OCI-LY7 (cell line): ENCODE measurements around the gene SLC25A21.

Source experiments
- CTCF ChIP-seq: fragments of 200-600 bp; sonication (generic); conservative IDR thresholded peaks from 2 replicates; pipeline ENCODE4 v1.5.1; 2014; ENCODE audit warnings: mild to moderate bottlenecking, antibody characterized with exemption, low read length, moderate library complexity, mixed read lengths
- EZH2phosphoT487 ChIP-seq: fragments of 200-600 bp; sonication (generic); IDR thresholded peaks from 2 replicates; pipeline ENCODE4 v1.6.1; 2018; ENCODE audit warnings: low read depth, borderline replicate concordance, mild to moderate bottlenecking, mixed run types, antibody characterized with exemption, low read length, moderate library complexity, mixed read lengths

- TF ChIP-seq CTCF: no peak
- TF ChIP-seq EZH2phosphoT487: no peak
These were observed 83.0 kb downstream of the SLC25A21 start for GRCh38 chr14:37089410-37089809.
